B cell (primary cell): ENCODE results near the gene NEUROD2. TPM values are rescaled to one million over a fixed set of nuclear protein-coding genes. Genes with fewer than 3 reads are reported as not detected.

ENCODE experiments used
- ATAC-seq: fragments of 200-7000 bp; cut with Tn5 transposase; one replicate; pipeline ENCODE4 v1.10.0; 2021; ENCODE audit warnings: low read depth, mild to moderate bottlenecking, moderate number of reproducible peaks, moderate library complexity
- CTCF ChIA-PET: fragments of 350-600 bp; sonication (Branson Sonifier 250); formaldehyde crosslinking; loops from one replicate; lab custom pipeline; 2021; ENCODE audit warnings: antibody characterized with exemption, inconsistent platforms; lab: Charles Lee
- POLR2A ChIA-PET: fragments of 350-600 bp; sonication (Branson Sonifier 250); formaldehyde crosslinking; loops from one replicate; lab custom pipeline; 2021; ENCODE audit warnings: antibody characterized with exemption; lab: Charles Lee
- DNase-seq: peaks from one replicate; pipeline ENCODE4 v3.0.0; 2013
- H2AFZ ChIP-seq: 2 replicates; pipeline ENCODE4 v1.6.1; 2012; ENCODE audit warnings: mild to moderate bottlenecking, low read depth, low read length; ENCODE audit not compliant: insufficient read depth, poor library complexity, severe bottlenecking
- H3K27ac ChIP-seq, 2 donors: 1 replicate in 1 of 2; 2 replicates in 1 of 2; pipeline ENCODE4 v1.5.1; 2012 to 2013; ENCODE audit warnings: low read length in 2 of 2, mild to moderate bottlenecking in 2 of 2, moderate library complexity in 1 of 2
- H3K27me3 ChIP-seq, 4 experiments: fragments of 200-600 bp in 1 of 4; sonication (generic) in 1 of 4; replicated peaks in 1 of 4; 1 replicate in 2 of 4; 2 replicates in 2 of 4; pipeline versions ENCODE4 v1.6.1 to v1.7.0; 2013 to 2016; ENCODE audit warnings: low read length in 3 of 4, mild to moderate bottlenecking in 2 of 4, mixed read lengths in 1 of 4, moderate library complexity in 1 of 4; ENCODE audit not compliant: insufficient read depth in 4 of 4, control insufficient read depth in 3 of 4; ENCODE audit errors: control extremely low read depth in 1 of 4
- H3K36me3 ChIP-seq, 2 experiments: replicated peaks in 1 of 2; 1 replicate in 1 of 2; 2 replicates in 1 of 2; pipeline versions ENCODE4 v1.6.1 to v1.7.1; 2013; ENCODE audit warnings: low read length in 1 of 2; ENCODE audit not compliant: insufficient read depth in 2 of 2, control insufficient read depth in 1 of 2; ENCODE audit errors: control extremely low read depth in 1 of 2, extremely low read depth in 1 of 2
- H3K4me1 ChIP-seq, 2 donors: fragments of 200-600 bp in 1 of 2; sonication (generic) in 1 of 2; 1 replicate in 1 of 2; 2 replicates in 1 of 2; pipeline versions ENCODE4 v1.5.1 to v1.6.1; 2013 to 2017; ENCODE audit warnings: low read length in 2 of 2; ENCODE audit not compliant: control insufficient read depth in 2 of 2, insufficient read depth in 2 of 2
- H3K4me2 ChIP-seq: replicated peaks from 2 replicates; pipeline ENCODE3; 2012; ENCODE audit warnings: mild to moderate bottlenecking, low read depth, low read length; ENCODE audit not compliant: poor library complexity, severe bottlenecking
- H3K4me3 ChIP-seq, 5 experiments: fragments of 200-600 bp in 1 of 5; sonication (generic) in 1 of 5; 1 replicate in 3 of 5; 2 replicates in 2 of 5; pipeline versions ENCODE4 v1.5.1 to v1.7.0; 2011 to 2016; ENCODE audit warnings: low read length in 4 of 5, mild to moderate bottlenecking in 4 of 5, low read depth in 2 of 5, control low read depth in 1 of 5, moderate library complexity in 1 of 5; ENCODE audit not compliant: insufficient read depth in 1 of 5; ENCODE audit errors: control extremely low read depth in 1 of 5, extremely low read depth in 1 of 5
- H3K79me2 ChIP-seq: fragments of 200-600 bp; sonication (generic); one replicate; pipeline ENCODE4 v1.6.0; 2016; ENCODE audit warnings: low read length; ENCODE audit not compliant: control insufficient read depth, insufficient read depth
- H3K9ac ChIP-seq: fragments of 200-600 bp; sonication (generic); 2 replicates; pipeline ENCODE4 v1.6.1; 2017; ENCODE audit warnings: mild to moderate bottlenecking, low read length, moderate library complexity
- H3K9me3 ChIP-seq, 3 donors: one replicate each; pipeline versions ENCODE4 v1.6.1 to v1.7.1; 2013; ENCODE audit warnings: low read length in 2 of 3; ENCODE audit not compliant: control insufficient read depth in 2 of 3, insufficient read depth in 1 of 3; ENCODE audit errors: control extremely low read depth in 1 of 3
- H4K20me1 ChIP-seq: 2 replicates; pipeline ENCODE4 v1.6.0; 2012; ENCODE audit warnings: mild to moderate bottlenecking, low read length; ENCODE audit not compliant: insufficient read depth, control insufficient read depth, poor library complexity, severe bottlenecking
- H3K27ac Mint-ChIP-seq: one replicate; pipeline ENCODE4 v1.8.0; 2021; ENCODE audit warnings: mixed read lengths
- H3K27me3 Mint-ChIP-seq: one replicate; pipeline ENCODE4 v1.8.0; 2021; ENCODE audit warnings: mixed read lengths
- H3K4me1 Mint-ChIP-seq: one replicate; pipeline ENCODE4 v1.8.0; 2021; ENCODE audit warnings: mixed read lengths
- H3K4me3 Mint-ChIP-seq: one replicate; pipeline ENCODE4 v1.8.0; 2021; ENCODE audit warnings: mixed read lengths
- H3K9me3 Mint-ChIP-seq: one replicate; pipeline ENCODE4 v1.8.0; 2022; ENCODE audit warnings: mixed read lengths; ENCODE audit not compliant: insufficient read depth
- EZH2 ChIP-seq: IDR thresholded peaks from 2 replicates; pipeline ENCODE4 v1.6.1; 2012; ENCODE audit warnings: borderline replicate concordance, low read depth, mild to moderate bottlenecking, moderate library complexity, low read length; ENCODE audit not compliant: insufficient read depth, poor library complexity, severe bottlenecking
- WGBS: methylation state at CpG from one replicate; pipeline ENCODE4 v1.1.5; 2013; ENCODE audit warnings: missing lambda C conversion rate; ENCODE audit not compliant: insufficient coverage; 5-methylcytosine and 5-hydroxymethylcytosine counted together
- intact Hi-C: fragments of 100-400 bp; cut with micrococcal nuclease; formaldehyde crosslinking; loops from one replicate; pipeline ENCODE4 v1.10.0; 2022
- polyA plus RNA-seq: library from polyadenylated mRNA; depleted of rRNA; stranded (reverse); fragments of >200 nt; gene quantifications from 2 replicates; pipeline ENCODE4 v1.2.3, GENCODE V29; 2012
- total RNA-seq, 2 donors: library from RNA; stranded (reverse); fragments of 120-200 nt in 1 of 2; gene quantifications; 1 replicate in 1 of 2; 2 replicates in 1 of 2; pipeline versions ENCODE4 v1.2.3 to v1.2.4, GENCODE V29; 2013 to 2022
- TF ChIP-seq, protein P1 (sequence below): fragments of 200-600 bp; IDR thresholded peaks from one replicate; pipeline ENCODE4 v1.8.0; 2022; ENCODE audit warnings: antibody characterized with exemption, mild to moderate bottlenecking

NEUROD2 gene
- total and polyA plus RNA-seq, 2 donors (not counting 1 experiment from before 2014, with no cell fraction given) = 0.04 TPM; not detected in 1

DNA sequence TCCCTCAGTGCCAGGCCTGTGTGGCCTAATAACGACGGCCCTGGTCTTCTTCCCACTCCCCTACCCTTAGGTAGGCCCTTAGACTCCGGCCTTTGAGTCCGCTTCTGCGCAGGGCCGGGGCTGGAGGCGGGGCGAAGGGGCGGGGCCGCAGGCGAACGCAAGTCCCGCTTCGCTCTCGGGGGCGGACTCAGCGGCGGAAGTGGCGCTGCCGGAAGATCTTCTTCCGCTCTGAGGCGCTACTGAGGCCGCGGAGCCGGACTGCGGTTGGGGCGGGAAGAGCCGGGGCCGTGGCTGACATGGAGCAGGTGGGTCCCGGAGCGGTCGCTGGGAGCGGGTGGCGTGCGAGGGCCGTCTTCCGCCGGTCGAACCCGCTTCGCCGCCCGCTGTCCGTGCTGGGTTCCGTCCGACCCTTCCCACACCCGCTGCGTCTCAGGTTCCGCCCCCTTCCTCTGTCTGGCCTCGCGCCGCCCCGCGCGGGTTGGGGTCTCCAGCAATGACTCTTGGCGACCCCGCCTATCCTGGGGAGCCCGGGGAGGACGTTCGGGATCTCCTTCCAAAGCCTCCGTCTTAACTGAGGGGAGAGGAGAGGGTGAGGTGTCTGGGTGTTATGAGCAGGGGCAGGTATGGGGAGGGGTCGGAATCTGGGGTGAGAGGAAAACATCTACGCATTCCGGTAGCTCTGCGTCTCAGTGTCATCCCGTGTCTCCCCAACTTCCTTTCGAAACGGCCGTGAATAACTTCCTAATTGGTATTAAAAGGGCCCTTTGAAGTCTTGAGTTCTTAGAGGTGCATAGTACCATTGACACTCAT lies 29.4 kb upstream of the NEUROD2 start, which contains the start of gene STARD3:
Gene STARD3, plus strand, starts transcription at position 218 of the 810 bp plus-strand sequence. CDS start 16,388 bp downstream, outside the sequence.
- Mint-ChIP-seq H3K27ac (peak within 1 kb of the TSS; percentile 91), H3K4me3 (peak within 1 kb of the TSS; percentile 95), H3K27me3 (no peaks in the 10 kb centered on the region), H3K4me1 (peaks cover 60% of the 10 kb centered on the region), H3K9me3 (no peaks in the 10 kb centered on the region)
- no peaks in the 10 kb centered on the region for H3K9me3 ChIP-seq
- ChIA-PET POLR2A (no interaction called here), CTCF (interaction anchor here (0.9 to 5.6 kb wide), 4 partner anchors 14 to 34 kb away, joined by 3 to 61 read pairs (median 16); partner anchors contain the start of gene PNMT)
- H2AFZ ChIP-seq = peak within 1 kb of the TSS; percentile 84
- H3K36me3 ChIP-seq = no peaks in the 10 kb centered on the region
- H3K9ac ChIP-seq = peak within 1 kb of the TSS; percentile 82
- ATAC-seq (peak; percentile 92), DNase-seq (peak; percentile 93)
- no peak for TF ChIP-seq EZH2
- TF ChIP-seq, protein P1, sequence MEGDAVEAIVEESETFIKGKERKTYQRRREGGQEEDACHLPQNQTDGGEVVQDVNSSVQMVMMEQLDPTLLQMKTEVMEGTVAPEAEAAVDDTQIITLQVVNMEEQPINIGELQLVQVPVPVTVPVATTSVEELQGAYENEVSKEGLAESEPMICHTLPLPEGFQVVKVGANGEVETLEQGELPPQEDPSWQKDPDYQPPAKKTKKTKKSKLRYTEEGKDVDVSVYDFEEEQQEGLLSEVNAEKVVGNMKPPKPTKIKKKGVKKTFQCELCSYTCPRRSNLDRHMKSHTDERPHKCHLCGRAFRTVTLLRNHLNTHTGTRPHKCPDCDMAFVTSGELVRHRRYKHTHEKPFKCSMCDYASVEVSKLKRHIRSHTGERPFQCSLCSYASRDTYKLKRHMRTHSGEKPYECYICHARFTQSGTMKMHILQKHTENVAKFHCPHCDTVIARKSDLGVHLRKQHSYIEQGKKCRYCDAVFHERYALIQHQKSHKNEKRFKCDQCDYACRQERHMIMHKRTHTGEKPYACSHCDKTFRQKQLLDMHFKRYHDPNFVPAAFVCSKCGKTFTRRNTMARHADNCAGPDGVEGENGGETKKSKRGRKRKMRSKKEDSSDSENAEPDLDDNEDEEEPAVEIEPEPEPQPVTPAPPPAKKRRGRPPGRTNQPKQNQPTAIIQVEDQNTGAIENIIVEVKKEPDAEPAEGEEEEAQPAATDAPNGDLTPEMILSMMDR = no peak
- peaks cover 81% of the 10 kb centered on the region for H3K79me2 ChIP-seq
- H3K27ac ChIP-seq = peak within 1 kb of the TSS; percentile 89 to 90
- intact Hi-C loops = loop anchor here (1.0 to 5.0 kb wide), 4 partner anchors 14 to 345 kb away; partner anchors contain the start of gene PSMD3
- H3K27me3 ChIP-seq = peaks cover 0 to 3% (median 0%) of the 10 kb centered on the region in 4 experiments
- under 1% methylated on average over 62 of the region's 69 CpGs for WGBS
- H3K4me3 ChIP-seq = peak within 1 kb of the TSS; percentile 76 to 94 (median 82)
- peaks cover 49 to 63% of the 10 kb centered on the region in 2 donors for H3K4me1 ChIP-seq
- H4K20me1 ChIP-seq = peaks cover 41% of the 10 kb centered on the region
- H3K4me2 ChIP-seq = peak within 1 kb of the TSS; percentile 80
